Lower leg skin (tissue), 4 donors: ENCODE measurements around the gene MAFB. TPM values are rescaled to one million over a fixed set of nuclear protein-coding genes. Genes with fewer than 3 reads are reported as not detected.
A peak's percentile ranks its signal among the peaks of the same experiment; 100 is the strongest.

Source experiments
- DNase-seq, 2 donors: peaks; one replicate each; pipeline ENCODE4 v3.0.0-alpha.2; 2019; ENCODE audit warnings: low spot score in 2 of 2
- H3K4me3 ChIP-seq: fragments of 200-600 bp; sonication (generic); 2 replicates; pipeline ENCODE4 v1.5.1; 2017; ENCODE audit warnings: mild to moderate bottlenecking, low read depth; ENCODE audit not compliant: poor library complexity, severe bottlenecking
- POLR2A ChIP-seq, 2 donors: fragments of 450-650 bp; IDR thresholded peaks; one replicate each; pipeline ENCODE4 v1.6.1; 2016 to 2017; ENCODE audit warnings: antibody characterized with exemption in 2 of 2, mild to moderate bottlenecking in 1 of 2, moderate library complexity in 1 of 2
- WGBS, 2 donors: methylation state at CpG; one replicate each; pipeline ENCODE4 v1.1.5; 2018; 5-methylcytosine and 5-hydroxymethylcytosine counted together
- intact Hi-C: fragments of 100-400 bp; cut with DNase I; formaldehyde crosslinking; loops from one replicate; pipeline ENCODE4 v1.15.0; 2023; ENCODE audit warnings: low total_unique reads
- total RNA-seq, 4 donors: library from RNA; depleted of rRNA; stranded (reverse); fragments of >200 nt; gene quantifications; one replicate each; pipeline ENCODE4 v1.1.0, GENCODE V29; 2016
- TF ChIP-seq, protein P1 (sequence below), 3 donors: fragments of 450-650 bp; IDR thresholded peaks; one replicate each; pipeline ENCODE4 v1.5.1; 2016; ENCODE audit warnings: antibody characterized with exemption in 3 of 3, mild to moderate bottlenecking in 3 of 3, moderate library complexity in 2 of 3

Gene MAFB
- total RNA-seq, 4 donors from 2014 or later, result 40.4 to 96.8 (median 60.8) TPM

DNA sequence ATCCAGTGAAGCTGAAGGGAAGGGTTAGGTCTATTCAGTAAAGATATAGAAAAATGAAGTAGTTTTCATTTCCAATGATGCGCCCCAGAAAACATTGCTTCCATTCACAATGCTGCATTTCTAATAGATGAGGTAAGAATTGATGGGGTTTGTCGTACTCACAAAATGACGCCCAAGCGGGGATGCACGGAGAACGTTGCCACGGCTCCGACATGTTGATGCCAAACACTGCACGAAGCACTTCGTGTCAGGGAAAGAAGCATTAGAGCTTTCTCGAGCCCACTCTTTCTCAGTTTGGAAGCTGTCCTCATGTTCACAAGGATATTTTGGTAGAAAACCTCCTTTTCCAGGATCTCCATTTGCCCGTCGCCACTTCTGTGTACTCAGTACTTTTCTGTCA, 21.6 kb upstream of the MAFB start:
- DNase-seq, result peak in 1 of 2 donors; percentile 54
- intact Hi-C loops, result no loop called here
- H3K4me3 ChIP-seq, result no peak overlapping the region
- WGBS, 2 donors, result 65 to 73% methylated on average over 13 of the region's 13 CpGs
- no peak for TF ChIP-seq POLR2A (IDR thresholded peaks at IDR 0.05)
- TF ChIP-seq, protein P1, sequence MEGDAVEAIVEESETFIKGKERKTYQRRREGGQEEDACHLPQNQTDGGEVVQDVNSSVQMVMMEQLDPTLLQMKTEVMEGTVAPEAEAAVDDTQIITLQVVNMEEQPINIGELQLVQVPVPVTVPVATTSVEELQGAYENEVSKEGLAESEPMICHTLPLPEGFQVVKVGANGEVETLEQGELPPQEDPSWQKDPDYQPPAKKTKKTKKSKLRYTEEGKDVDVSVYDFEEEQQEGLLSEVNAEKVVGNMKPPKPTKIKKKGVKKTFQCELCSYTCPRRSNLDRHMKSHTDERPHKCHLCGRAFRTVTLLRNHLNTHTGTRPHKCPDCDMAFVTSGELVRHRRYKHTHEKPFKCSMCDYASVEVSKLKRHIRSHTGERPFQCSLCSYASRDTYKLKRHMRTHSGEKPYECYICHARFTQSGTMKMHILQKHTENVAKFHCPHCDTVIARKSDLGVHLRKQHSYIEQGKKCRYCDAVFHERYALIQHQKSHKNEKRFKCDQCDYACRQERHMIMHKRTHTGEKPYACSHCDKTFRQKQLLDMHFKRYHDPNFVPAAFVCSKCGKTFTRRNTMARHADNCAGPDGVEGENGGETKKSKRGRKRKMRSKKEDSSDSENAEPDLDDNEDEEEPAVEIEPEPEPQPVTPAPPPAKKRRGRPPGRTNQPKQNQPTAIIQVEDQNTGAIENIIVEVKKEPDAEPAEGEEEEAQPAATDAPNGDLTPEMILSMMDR (IDR thresholded peaks at IDR 0.05), result no peak

DNA sequence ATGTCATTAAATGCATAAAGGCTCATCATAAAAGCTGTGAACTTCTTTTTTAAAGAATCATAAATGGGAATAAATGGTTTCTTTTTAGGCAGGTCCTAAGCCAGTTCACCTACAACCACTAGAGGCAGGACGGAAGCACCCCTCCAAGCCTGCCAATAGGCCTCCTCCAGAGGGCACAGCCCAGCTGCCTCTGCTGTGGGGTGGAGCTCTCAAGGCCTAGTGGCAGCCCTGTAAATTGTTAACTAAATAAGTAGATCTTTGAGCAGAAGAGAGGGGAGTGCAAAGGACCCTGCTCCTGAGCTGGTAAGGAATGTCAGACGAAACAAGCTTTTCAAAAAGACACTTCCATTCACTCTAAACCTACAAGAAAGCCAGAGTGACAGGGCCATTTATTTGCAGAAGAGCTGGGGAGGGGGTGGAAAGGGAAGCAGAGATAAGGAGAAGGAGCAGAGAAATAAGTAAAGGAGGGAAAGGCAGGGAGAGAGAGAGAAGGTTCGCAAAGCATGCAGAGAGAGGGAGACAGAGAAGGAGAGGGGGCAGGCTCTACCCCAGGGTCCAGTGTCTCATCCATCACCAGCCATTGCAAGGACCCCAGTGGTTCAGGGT, 18.0 kb upstream of the MAFB start:
- peak in 1 of 2 donors; percentile 74 for DNase-seq
- 75 to 76% methylated on average over 3 of the region's 3 CpGs for WGBS, 2 donors
- intact Hi-C loops, result no loop called here
- no peak overlapping the region for H3K4me3 ChIP-seq
- TF ChIP-seq, protein P1 (IDR thresholded peaks at IDR 0.05), result no peak
- TF ChIP-seq POLR2A (IDR thresholded peaks at IDR 0.05), result no peak

DNA sequence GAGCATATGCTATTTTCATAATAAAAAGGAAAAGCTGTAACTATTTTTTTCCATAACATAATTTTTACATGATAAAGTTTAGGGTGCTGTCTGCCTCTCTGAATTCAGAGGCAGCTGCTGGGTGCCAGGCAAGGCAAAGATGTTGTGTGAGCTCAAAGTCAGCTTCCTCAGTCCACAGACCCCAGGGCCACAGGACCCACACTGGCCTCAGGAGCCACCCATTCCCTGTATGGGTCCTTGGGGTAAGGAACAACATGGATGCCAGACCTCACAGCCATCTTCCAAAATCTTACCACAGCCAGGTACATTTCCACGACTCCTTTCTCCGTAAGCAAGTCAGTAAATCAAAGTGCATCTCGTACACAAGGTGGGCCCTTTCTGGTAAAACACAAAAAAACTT, 16.4 kb upstream of the MAFB start:
- TF ChIP-seq, protein P1 (IDR thresholded peaks at IDR 0.05), result no peak
- TF ChIP-seq POLR2A (IDR thresholded peaks at IDR 0.05), result no peak
- peak in 1 of 2 donors; percentile 67 for DNase-seq
- H3K4me3 ChIP-seq, result no peak overlapping the region
- WGBS, 2 donors, result 92 to 93% methylated on average over 3 of the region's 3 CpGs
- intact Hi-C loops, result no loop called here

DNA sequence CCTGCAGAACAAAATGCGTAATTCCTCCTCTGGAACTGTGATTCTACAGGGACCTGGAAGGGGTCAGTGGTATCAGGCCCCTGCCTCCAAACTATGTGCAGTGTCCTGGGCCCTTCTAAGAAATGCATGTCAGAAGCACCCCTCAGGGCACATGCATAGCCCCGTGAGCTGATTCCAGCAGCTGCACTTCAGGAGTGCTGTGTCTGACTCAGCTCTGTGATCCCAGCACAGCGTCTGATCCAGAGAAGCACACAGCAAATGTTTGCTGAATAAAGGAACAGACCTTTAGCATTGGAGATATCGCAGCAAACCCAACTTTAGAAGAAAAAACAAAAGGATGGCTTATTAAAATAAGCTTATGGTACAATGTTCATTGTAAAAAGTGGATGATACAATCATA, 15.8 kb upstream of the MAFB start:
- intact Hi-C loops, result no loop called here
- peak in 1 of 2 donors; percentile 34 for DNase-seq
- TF ChIP-seq POLR2A (IDR thresholded peaks at IDR 0.05), result no peak
- TF ChIP-seq, protein P1 (IDR thresholded peaks at IDR 0.05), result no peak
- 45 to 57% methylated on average over 4 of the region's 4 CpGs for WGBS, 2 donors
- H3K4me3 ChIP-seq, result no peak overlapping the region

DNA sequence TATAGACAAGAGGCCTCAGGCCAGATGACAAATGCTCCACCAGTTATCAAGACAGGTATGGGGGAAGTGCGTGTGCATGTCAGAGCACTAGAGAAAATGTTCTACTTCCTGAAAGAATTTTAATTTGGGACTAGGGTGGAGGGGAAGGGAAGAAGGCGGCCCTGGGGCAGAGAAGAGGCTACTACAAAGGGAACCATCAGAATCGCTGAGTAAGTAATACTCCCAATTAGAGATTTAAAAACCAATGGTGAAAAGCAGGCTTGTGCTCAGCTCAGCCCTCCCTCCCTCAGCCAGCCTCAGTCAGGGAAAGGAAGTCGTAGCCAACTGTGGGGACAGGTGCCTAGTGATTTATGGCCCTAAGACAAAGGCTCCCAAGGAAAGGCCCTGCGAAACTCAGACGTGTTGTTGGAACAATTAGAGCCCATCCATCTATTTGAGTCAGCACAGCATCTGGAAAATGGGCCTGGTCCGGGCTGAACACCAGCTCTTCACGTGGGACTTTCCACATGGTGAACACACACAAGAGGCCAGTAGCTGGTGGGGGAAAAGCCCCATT, 15.0 kb upstream of the MAFB start:
- TF ChIP-seq POLR2A (IDR thresholded peaks at IDR 0.05), result no peak
- TF ChIP-seq, protein P1 (IDR thresholded peaks at IDR 0.05), result no peak
- intact Hi-C loops, result no loop called here
- H3K4me3 ChIP-seq, result no peak overlapping the region
- 55 to 56% methylated on average over 8 of the region's 8 CpGs for WGBS, 2 donors
- peak in 1 of 2 donors; percentile 78 for DNase-seq

DNA sequence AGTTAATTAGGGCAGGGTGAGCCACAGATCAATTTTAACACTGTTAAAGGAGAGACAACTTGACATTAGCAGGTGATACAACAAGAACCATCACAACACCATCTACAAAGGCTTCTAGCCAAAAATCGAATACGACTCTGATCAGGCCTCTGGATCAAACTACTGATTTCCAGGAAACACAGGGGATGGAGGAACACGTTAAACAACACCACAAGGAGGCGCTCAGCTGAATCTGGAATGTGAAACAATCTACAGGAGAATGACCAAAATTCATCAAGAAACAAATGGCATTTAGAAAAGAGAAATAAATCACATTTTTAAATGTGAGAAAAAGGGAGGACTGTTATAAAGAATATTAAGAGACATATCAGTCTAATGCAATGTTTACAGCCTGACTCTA, 13.5 kb upstream of the MAFB start:
- TF ChIP-seq, protein P1 (IDR thresholded peaks at IDR 0.05), result no peak
- no peak for TF ChIP-seq POLR2A (IDR thresholded peaks at IDR 0.05)
- WGBS, 2 donors, result 71 to 75% methylated on average over 4 of the region's 4 CpGs
- no peak for DNase-seq
- no peak overlapping the region for H3K4me3 ChIP-seq
- intact Hi-C loops, result no loop called here
